GM12874 (cell line): ENCODE measurements around the gene SLC35B3.

ENCODE experiments used
- TF ChIP-seq, protein P1 (sequence below): IDR thresholded peaks from 2 replicates; pipeline ENCODE4 v1.5.1; 2011; ENCODE audit warnings: low read depth, mild to moderate bottlenecking, control low read depth, low read length, moderate library complexity; ENCODE audit not compliant: insufficient read depth

The SLC35B3 gene

DNA sequence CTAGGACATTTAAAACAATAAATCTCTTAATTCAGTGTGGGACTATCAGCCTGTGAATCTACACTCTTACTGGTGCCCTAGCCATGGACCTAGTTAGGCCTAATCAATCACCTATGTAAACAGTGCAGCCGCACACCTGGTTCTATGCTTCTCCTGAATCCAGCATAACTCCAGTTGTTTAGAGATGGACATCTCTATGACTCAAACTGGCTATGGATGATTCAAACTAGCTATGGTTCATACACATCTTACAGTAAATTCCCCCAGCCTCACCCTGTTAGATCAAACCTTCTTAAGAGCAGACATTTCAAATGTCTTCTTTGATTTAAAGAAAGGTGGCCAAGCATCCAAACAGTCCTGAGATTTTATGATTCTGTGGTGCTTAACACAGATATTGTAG is 34.7 kb downstream of the SLC35B3 start:
- TF ChIP-seq, protein P1, sequence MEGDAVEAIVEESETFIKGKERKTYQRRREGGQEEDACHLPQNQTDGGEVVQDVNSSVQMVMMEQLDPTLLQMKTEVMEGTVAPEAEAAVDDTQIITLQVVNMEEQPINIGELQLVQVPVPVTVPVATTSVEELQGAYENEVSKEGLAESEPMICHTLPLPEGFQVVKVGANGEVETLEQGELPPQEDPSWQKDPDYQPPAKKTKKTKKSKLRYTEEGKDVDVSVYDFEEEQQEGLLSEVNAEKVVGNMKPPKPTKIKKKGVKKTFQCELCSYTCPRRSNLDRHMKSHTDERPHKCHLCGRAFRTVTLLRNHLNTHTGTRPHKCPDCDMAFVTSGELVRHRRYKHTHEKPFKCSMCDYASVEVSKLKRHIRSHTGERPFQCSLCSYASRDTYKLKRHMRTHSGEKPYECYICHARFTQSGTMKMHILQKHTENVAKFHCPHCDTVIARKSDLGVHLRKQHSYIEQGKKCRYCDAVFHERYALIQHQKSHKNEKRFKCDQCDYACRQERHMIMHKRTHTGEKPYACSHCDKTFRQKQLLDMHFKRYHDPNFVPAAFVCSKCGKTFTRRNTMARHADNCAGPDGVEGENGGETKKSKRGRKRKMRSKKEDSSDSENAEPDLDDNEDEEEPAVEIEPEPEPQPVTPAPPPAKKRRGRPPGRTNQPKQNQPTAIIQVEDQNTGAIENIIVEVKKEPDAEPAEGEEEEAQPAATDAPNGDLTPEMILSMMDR: no peak

DNA sequence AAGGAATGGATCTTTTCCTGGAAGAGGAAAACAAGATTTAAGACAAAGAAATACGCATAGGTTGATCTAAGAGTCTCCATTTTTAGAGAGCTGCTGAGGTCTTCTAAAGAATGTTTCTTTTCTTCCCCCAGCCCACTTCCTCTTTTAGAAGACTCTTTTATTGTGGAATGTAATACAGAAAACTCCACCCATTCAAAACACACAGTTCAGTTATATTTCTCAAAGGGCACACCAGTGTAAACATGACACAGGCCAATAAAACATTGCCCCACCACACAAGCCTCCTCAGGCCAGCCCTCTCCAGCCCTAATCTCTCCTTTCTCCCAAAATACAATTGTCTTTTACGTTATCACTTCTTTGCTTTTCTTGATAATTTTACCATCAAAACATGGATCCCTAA is 42.8 kb downstream of the SLC35B3 start:
- TF ChIP-seq, protein P1: no peak

DNA sequence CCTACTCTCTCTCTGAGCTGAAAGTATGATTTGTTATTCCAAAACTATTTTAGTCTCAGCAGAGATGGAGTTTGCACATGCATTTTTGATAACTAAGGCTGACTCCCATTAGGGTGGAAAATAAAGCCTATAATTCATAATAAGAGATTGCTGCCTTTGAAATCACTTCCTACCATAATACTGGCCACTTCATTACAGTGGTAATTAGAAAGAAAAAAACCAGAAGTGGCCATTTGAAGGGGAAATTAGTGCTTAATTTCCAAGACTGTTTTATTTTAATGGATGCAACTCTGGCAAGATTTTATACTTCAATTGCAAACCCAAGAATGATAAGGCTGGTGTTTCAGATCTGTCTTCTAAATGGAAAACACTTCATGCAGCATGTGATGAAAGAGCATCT is 43.4 kb downstream of the SLC35B3 start:
- TF ChIP-seq, protein P1: no peak

DNA sequence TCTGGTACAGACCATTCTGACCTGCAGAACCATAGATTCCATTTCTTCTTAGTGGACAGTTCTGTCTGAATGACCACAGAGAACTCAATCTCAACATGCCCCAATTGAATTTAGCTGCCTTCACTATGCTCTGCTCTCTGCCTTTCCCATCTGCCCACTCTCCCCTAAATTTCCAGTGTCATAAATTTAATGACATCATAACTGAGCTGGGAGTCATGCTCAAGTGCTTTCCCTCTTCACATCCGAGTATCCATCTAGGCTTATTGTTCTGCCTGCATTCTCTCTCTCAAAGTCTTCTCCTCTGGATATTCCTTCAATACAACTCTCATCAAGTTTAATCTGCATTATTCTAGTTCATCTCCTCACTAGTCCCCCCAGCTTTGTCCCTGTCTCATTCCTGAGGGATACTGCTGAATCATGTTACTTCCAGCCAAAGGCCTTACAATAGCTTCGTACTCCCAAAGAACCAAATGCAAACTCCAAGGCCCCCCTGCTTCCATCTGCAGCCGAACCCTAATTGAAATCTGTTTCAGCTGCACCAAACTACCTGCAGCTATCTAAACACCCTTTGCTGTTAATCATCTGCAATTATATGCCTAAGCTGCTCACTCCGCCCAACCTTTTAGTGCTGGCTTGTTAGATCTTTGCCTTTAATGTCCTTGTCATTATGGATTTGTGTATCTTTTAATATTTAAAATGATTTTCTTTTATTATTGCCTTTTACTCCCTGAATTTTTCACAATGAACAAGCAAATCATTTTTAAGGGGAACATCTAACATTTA is 46.1 kb downstream of the SLC35B3 start:
- TF ChIP-seq, protein P1: no peak

DNA sequence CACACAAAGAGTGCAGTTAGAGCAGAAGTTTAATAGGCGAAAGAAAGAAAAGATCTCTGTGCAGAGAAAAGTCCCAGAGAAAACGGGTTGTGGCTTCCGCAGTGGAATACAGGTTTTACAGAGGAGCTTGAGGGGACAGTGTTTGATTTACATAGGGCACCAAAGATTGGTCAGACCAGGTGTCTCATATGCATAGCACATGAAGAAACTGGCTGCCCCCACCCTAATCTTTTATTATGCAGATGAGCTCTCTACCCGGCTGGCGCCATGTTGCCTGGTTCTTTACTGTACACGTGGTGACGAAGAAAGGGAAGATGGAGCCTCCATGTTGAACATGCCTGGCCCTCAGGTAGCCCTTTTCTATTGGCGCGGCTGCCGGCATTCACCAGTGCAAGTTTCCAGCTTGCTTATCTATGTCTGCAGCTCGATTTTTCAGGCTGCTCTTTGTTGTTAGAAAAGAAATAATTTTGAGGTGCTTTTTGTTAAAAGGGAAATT is 47.4 kb downstream of the SLC35B3 start:
- TF ChIP-seq, protein P1: no peak

DNA sequence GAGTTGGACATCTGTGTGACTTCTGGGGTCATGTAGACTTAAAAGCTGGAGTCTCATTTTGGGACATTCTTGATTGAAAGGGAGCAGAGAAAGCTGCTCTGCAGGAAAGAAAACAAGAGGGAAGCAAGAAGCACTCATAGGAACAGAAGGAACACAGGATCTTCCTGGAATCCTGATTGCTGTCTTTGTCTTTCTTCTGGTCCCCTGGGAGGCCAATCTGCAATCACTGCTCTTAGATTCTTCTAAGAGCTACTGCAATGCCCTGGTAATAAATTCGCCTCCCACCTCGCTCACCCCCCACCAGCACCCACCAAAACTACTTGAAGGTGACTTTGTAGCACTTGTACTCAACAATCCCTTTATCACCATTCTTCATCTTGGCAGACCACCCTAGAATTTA is 51.8 kb downstream of the SLC35B3 start:
- TF ChIP-seq, protein P1: no peak

DNA sequence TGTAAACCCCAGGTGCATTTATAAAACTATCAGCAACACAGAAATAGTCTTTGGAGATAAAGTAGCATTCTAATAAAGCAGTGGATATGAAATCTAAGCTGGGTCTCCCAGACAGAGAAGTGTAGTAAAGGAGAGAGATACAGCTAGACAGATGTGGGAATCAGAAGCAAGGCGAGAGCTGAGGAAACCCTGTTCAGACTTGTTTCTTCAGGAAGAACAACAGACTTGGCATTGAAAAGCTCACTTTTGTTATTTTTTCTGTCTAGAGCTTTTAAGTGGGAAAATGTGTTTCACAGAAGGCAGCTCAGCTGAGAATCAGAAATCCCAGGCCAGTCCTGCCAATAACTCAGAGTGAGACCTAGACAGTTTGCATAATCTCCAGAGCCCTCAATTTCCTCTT is 52.9 kb downstream of the SLC35B3 start:
- TF ChIP-seq, protein P1: no peak
